ENCODE results near the gene CD101. TPM values are rescaled to one million over a fixed set of nuclear protein-coding genes. Genes with fewer than 3 reads are reported as not detected.
A peak's percentile ranks its signal among the peaks of the same experiment; 100 is the strongest.

The CD101 gene
- total and polyA plus RNA-seq, 4 donors = 2.0 to 17.8 (median 4.4) TPM

- ATAC-seq (ENCODE audit: insufficient read depth, low FRiP score) (peak; percentile 85), DNase-seq (peak; percentile 60 to 77 (median 63))
- no peak overlapping the region for H3K9ac ChIP-seq (ENCODE audit: insufficient read depth in 1 of 2, low read length in 2 of 2)
- peak; percentile 85 for TF ChIP-seq CTCF (IDR thresholded peaks at IDR 0.05; ENCODE audit: control extremely low read depth, extremely low read depth)
- H3K27ac ChIP-seq (ENCODE audit: low read depth in 1 of 2, low read length in 1 of 2) = no peak overlapping the region
- H3K27me3 ChIP-seq (ENCODE audit: control insufficient read depth in 3 of 3, insufficient read depth in 3 of 3, low read length in 2 of 3) = no peaks in the 10 kb centered on the region
- H3K9me3 ChIP-seq (ENCODE audit: control insufficient read depth in 4 of 4, insufficient read depth in 3 of 4, low read length in 3 of 4) = no peaks in the 10 kb centered on the region
- peaks cover 0 to 2% (median 0%) of the 10 kb centered on the region in 5 donors for H3K4me1 ChIP-seq (ENCODE audit: control insufficient read depth in 5 of 5, insufficient read depth in 5 of 5, low read length in 5 of 5)
- H3K36me3 ChIP-seq (ENCODE audit: control insufficient read depth in 4 of 4, insufficient read depth in 4 of 4, low read length in 4 of 4) = no peaks in the 10 kb centered on the region
- 61 to 82% methylated on average over 6 of the region's 6 CpGs for WGBS, 2 donors
- no peak overlapping the region for H3K4me3 ChIP-seq
These were observed 66.2 kb downstream of the CD101 start for GRCh38 chr1:117067533-117068370.

GRCh38 chr1:117068580-117068979 lies 67.0 kb downstream of the CD101 start:
- TF ChIP-seq CTCF (IDR thresholded peaks at IDR 0.05; ENCODE audit: control extremely low read depth, extremely low read depth) = no peak
- DNase-seq (no peak), ATAC-seq (ENCODE audit: insufficient read depth, low FRiP score) (no peak)
- Histone ChIP-seq H3K4me1 (ENCODE audit: control insufficient read depth in 5 of 5, insufficient read depth in 5 of 5, low read length in 5 of 5) (peaks cover 0 to 2% (median 0%) of the 10 kb centered on the region in 5 donors), H3K4me3 (no peak overlapping the region), H3K27me3 (ENCODE audit: control insufficient read depth in 3 of 3, insufficient read depth in 3 of 3, low read length in 2 of 3) (no peaks in the 10 kb centered on the region), H3K9me3 (ENCODE audit: control insufficient read depth in 4 of 4, insufficient read depth in 3 of 4, low read length in 3 of 4) (no peaks in the 10 kb centered on the region), H3K36me3 (ENCODE audit: control insufficient read depth in 4 of 4, insufficient read depth in 4 of 4, low read length in 4 of 4) (no peaks in the 10 kb centered on the region), H3K9ac (ENCODE audit: insufficient read depth in 1 of 2, low read length in 2 of 2) (no peak overlapping the region), H3K27ac (ENCODE audit: low read depth in 1 of 2, low read length in 1 of 2) (no peak overlapping the region)
- WGBS, 2 donors = 96 to 98% methylated on average over 5 of the region's 5 CpGs

GRCh38 chr1:117069220-117069844 lies 67.8 kb downstream of the CD101 start:
- 85 to 91% methylated on average over 4 of the region's 4 CpGs for WGBS, 2 donors
- no peak for DNase-seq

More at GRCh38 chr1:117069220-117069844, 67.8 kb downstream of the CD101 start:
- TF ChIP-seq CTCF (IDR thresholded peaks at IDR 0.05; ENCODE audit: control extremely low read depth, extremely low read depth) = no peak
- no peaks in the 10 kb centered on the region for H3K36me3 ChIP-seq (ENCODE audit: control insufficient read depth in 4 of 4, insufficient read depth in 4 of 4, low read length in 4 of 4)
- H3K27me3 ChIP-seq (ENCODE audit: control insufficient read depth in 3 of 3, insufficient read depth in 3 of 3, low read length in 2 of 3) = no peaks in the 10 kb centered on the region
- H3K4me1 ChIP-seq (ENCODE audit: control insufficient read depth in 5 of 5, insufficient read depth in 5 of 5, low read length in 5 of 5) = peaks cover 0 to 2% (median 0%) of the 10 kb centered on the region in 5 donors
- no peak for ATAC-seq (ENCODE audit: insufficient read depth, low FRiP score)
- H3K27ac ChIP-seq (ENCODE audit: low read depth in 1 of 2, low read length in 1 of 2) = no peak overlapping the region
- no peak overlapping the region for H3K9ac ChIP-seq (ENCODE audit: insufficient read depth in 1 of 2, low read length in 2 of 2)
- H3K4me3 ChIP-seq = no peak overlapping the region
- no peaks in the 10 kb centered on the region for H3K9me3 ChIP-seq (ENCODE audit: control insufficient read depth in 4 of 4, insufficient read depth in 3 of 4, low read length in 3 of 4)

All from lung (tissue), 12 donors.